GM12873 (cell line): Measurements from ENCODE around the gene MAPK11.

Source experiments
- CTCF ChIP-seq: IDR thresholded peaks from 2 replicates; pipeline ENCODE4 v1.5.1; 2012; ENCODE audit warnings: low read depth, mild to moderate bottlenecking, moderate library complexity, low read length, control low read depth; ENCODE audit not compliant: insufficient read depth; ENCODE audit errors: missing control alignments

MAPK11 gene

DNA sequence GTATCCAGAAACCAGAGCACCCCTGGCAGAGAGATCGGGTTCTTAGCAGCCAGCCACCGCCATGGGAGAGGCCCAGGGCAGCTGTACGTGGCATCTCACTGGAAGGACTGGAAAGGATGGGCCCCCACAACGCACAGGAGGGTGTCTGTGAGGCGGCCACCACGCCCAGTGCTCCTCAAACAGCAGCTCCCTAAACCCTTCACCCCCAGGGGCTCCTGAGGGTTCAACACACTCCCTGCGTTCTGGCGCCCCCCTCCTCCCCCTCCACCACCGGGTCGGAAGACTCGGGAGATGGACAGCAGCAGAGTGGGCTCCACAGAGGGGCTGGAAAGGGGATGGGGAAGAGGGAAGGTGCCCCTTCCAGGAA is 9.8 kb downstream of the MAPK11 start:
- TF ChIP-seq CTCF = no peak

GRCh38 chr22:50259302-50259701 is 10.9 kb downstream of the MAPK11 start:
- no peak for TF ChIP-seq CTCF

GRCh38 chr22:50258361-50259292 is 11.6 kb downstream of the MAPK11 start:
- no peak for TF ChIP-seq CTCF

GRCh38 chr22:50257451-50258360 is 12.5 kb downstream of the MAPK11 start:
- no peak for TF ChIP-seq CTCF

- no peak for TF ChIP-seq CTCF
These were observed 13.1 kb downstream of the MAPK11 start for GRCh38 chr22:50257041-50257440.

- TF ChIP-seq CTCF = no peak
These were observed 13.8 kb downstream of the MAPK11 start for GRCh38 chr22:50256258-50256862.

- no peak for TF ChIP-seq CTCF
These were observed 14.6 kb downstream of the MAPK11 start for GRCh38 chr22:50255607-50256006.
